ENCODE results near the gene PCNT. TPM values are rescaled to one million over a fixed set of nuclear protein-coding genes. Genes with fewer than 3 reads are reported as not detected.

The PCNT gene
- total and polyA plus RNA-seq, 10 of the 15 experiments (the other 5 are each of a cell fraction or from before 2014, with no cell fraction given): 2.9 to 39.6 (median 20.5) TPM

DNA sequence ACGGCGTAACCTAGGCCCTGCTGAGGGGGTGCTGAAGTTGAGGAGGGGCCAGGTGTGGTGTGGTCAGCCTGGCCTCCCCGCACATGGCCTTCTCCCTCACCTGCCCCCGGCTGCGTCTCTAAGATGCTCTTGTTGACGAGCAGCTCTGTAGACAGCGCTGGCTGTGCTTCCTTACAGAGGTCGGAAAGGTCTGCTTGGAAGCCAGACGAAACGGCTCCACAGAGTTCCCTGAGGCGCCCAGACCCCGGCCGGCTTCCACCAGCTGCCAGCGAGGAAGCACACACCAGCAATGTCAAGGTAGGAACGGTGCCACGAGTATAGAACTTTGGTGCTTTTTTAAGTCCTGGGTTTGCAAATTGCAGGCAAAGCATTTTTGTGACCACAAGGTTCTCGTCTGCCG is 116.0 kb downstream of the PCNT start:
- 76% methylated on average over 18 of the region's 18 CpGs for WGBS (ENCODE audit: insufficient coverage, insufficient replicate concordance, low lambda C conversion rate, missing lambda C conversion rate)
- ATAC-seq (no peak), DNase-seq (ENCODE audit: low read depth, low spot score) (no peak), FAIRE-seq (no peak)
- CTCF ChIA-PET: no interaction called here
- H2AFZ ChIP-seq (ENCODE audit: control insufficient read depth, low read depth, low read length): no peak overlapping the region
- in situ Hi-C loops (cut with MboI): no loop called here
- H3K27ac ChIP-seq (ENCODE audit: control insufficient read depth, insufficient read depth): no peak overlapping the region
- no peaks in the 10 kb centered on the region for H4K20me1 ChIP-seq (ENCODE audit: control insufficient read depth, insufficient read depth)
- no peaks in the 10 kb centered on the region for H3K4me1 ChIP-seq (ENCODE audit: control insufficient read depth, insufficient read depth, low read length)
- RAD21 ChIA-PET (ENCODE audit: unreplicated experiment): no interaction called here
- H3K9ac ChIP-seq (ENCODE audit: control insufficient read depth, insufficient read depth, low read length): no peak overlapping the region
- peaks cover 9 to 30% of the 10 kb centered on the region in 2 experiments; a peak in 3 of 4 replicates for H3K36me3 ChIP-seq (ENCODE audit: control insufficient read depth in 2 of 2, insufficient read depth in 2 of 2, low read length in 1 of 2)
- POLR2A ChIA-PET: no interaction called here
- no peak overlapping the region for H3K4me2 ChIP-seq (ENCODE audit: control insufficient read depth, insufficient read depth)
- intact Hi-C loops (cut with micrococcal nuclease; ENCODE audit: unreplicated experiment): no loop called here
- BruUV-seq (replicated peaks): no TSS peak
- no peaks in the 10 kb centered on the region for H3K79me2 ChIP-seq (ENCODE audit: control insufficient read depth, insufficient read depth, low read length)
- H3K9me3 ChIP-seq (replicated peaks; ENCODE audit: control insufficient read depth, insufficient read depth, low read length): no peaks in the 10 kb centered on the region
- no peak overlapping the region for H3K4me3 ChIP-seq
- no peak for TF ChIP-seq RAD51 (IDR thresholded peaks at IDR 0.05)
- TF ChIP-seq RBBP5 (conservative IDR thresholded peaks at IDR 0.05): no peak
- TF ChIP-seq NR2F1 (conservative IDR thresholded peaks at IDR 0.05): no peak
- TF ChIP-seq GATAD2B (conservative IDR thresholded peaks at IDR 0.05; ENCODE audit: low read depth): no peak
- TF ChIP-seq DPF2 (IDR thresholded peaks at IDR 0.05): no peak
- TF ChIP-seq CHD2 (IDR thresholded peaks at IDR 0.05; ENCODE audit: borderline replicate concordance, low read depth, low read length): no peak
- TF ChIP-seq SIN3A (IDR thresholded peaks at IDR 0.05; ENCODE audit: low read depth, low read length): no peak
- no peak for TF ChIP-seq EGR1 (IDR thresholded peaks at IDR 0.05; ENCODE audit: borderline replicate concordance in 1 of 2, low read depth in 2 of 2, low read length in 2 of 2)
- SMC1A ChIA-PET (ENCODE audit: uncharacterized antibody, unreplicated experiment): interaction anchor here (0.6 kb wide), 1 partner anchor 9 kb away, joined by 3 read pairs; no protein-coding TSS in a partner anchor
- H3K27me3 ChIP-seq (replicated peaks in 1 of 2; ENCODE audit: control insufficient read depth in 2 of 2, insufficient read depth in 2 of 2, low read length in 1 of 2): no peaks in the 10 kb centered on the region

DNA sequence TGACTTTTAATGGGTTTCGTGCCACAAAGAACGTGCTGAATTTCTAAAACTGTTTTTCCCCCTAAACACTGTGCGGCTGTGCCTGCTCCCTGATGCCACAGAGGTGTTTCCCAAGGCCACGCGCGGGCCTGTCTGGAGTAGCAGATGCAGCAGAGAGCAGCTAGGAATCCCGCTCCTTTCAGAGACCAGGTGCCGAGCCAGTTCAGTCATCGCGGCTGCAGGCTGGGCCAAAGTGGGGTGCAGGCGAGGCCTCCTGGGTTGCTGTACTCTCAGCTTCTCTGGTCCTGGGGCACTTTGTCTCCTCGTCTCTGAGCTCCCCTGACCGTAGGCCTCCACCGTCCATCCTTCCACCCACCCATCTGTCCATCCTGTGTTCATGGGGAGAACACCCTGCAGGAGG is 117.4 kb downstream of the PCNT start:
- in situ Hi-C loops (cut with MboI): no loop called here
- RAD21 ChIA-PET (ENCODE audit: unreplicated experiment): no interaction called here
- intact Hi-C loops (cut with micrococcal nuclease; ENCODE audit: unreplicated experiment): no loop called here
- no peak overlapping the region for H3K4me3 ChIP-seq
- 98% methylated on average over 14 of the region's 14 CpGs for WGBS (ENCODE audit: insufficient coverage, insufficient replicate concordance, low lambda C conversion rate, missing lambda C conversion rate)
- POLR2A ChIA-PET: no interaction called here
- no peak for FAIRE-seq
- no peaks in the 10 kb centered on the region for H3K4me1 ChIP-seq (ENCODE audit: control insufficient read depth, insufficient read depth, low read length)
- H3K9ac ChIP-seq (ENCODE audit: control insufficient read depth, insufficient read depth, low read length): no peak overlapping the region
- no peak overlapping the region for H3K4me2 ChIP-seq (ENCODE audit: control insufficient read depth, insufficient read depth)
- H3K27ac ChIP-seq (ENCODE audit: control insufficient read depth, insufficient read depth): no peak overlapping the region
- H3K27me3 ChIP-seq (replicated peaks in 1 of 2; ENCODE audit: control insufficient read depth in 2 of 2, insufficient read depth in 2 of 2, low read length in 1 of 2): no peaks in the 10 kb centered on the region
- no peak overlapping the region for H2AFZ ChIP-seq (ENCODE audit: control insufficient read depth, low read depth, low read length)
- H3K79me2 ChIP-seq (ENCODE audit: control insufficient read depth, insufficient read depth, low read length): no peaks in the 10 kb centered on the region
- SMC1A ChIA-PET (ENCODE audit: uncharacterized antibody, unreplicated experiment): no interaction called here
- H4K20me1 ChIP-seq (ENCODE audit: control insufficient read depth, insufficient read depth): no peaks in the 10 kb centered on the region
- no TSS peak for BruUV-seq (replicated peaks)
- peaks cover 15 to 26% of the 10 kb centered on the region in 2 experiments; a peak in 3 of 4 replicates for H3K36me3 ChIP-seq (ENCODE audit: control insufficient read depth in 2 of 2, insufficient read depth in 2 of 2, low read length in 1 of 2)
- DNase-seq (ENCODE audit: low read depth, low spot score): no peak
- ATAC-seq: no peak
- H3K9me3 ChIP-seq (replicated peaks; ENCODE audit: control insufficient read depth, insufficient read depth, low read length): no peaks in the 10 kb centered on the region
- CTCF ChIA-PET: no interaction called here
- TF ChIP-seq, protein P1, sequence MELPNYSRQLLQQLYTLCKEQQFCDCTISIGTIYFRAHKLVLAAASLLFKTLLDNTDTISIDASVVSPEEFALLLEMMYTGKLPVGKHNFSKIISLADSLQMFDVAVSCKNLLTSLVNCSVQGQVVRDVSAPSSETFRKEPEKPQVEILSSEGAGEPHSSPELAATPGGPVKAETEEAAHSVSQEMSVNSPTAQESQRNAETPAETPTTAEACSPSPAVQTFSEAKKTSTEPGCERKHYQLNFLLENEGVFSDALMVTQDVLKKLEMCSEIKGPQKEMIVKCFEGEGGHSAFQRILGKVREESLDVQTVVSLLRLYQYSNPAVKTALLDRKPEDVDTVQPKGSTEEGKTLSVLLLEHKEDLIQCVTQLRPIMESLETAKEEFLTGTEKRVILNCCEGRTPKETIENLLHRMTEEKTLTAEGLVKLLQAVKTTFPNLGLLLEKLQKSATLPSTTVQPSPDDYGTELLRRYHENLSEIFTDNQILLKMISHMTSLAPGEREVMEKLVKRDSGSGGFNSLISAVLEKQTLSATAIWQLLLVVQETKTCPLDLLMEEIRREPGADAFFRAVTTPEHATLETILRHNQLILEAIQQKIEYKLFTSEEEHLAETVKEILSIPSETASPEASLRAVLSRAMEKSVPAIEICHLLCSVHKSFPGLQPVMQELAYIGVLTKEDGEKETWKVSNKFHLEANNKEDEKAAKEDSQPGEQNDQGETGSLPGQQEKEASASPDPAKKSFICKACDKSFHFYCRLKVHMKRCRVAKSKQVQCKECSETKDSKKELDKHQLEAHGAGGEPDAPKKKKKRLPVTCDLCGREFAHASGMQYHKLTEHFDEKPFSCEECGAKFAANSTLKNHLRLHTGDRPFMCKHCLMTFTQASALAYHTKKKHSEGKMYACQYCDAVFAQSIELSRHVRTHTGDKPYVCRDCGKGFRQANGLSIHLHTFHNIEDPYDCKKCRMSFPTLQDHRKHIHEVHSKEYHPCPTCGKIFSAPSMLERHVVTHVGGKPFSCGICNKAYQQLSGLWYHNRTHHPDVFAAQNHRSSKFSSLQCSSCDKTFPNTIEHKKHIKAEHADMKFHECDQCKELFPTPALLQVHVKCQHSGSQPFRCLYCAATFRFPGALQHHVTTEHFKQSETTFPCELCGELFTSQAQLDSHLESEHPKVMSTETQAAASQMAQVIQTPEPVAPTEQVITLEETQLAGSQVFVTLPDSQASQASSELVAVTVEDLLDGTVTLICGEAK (IDR thresholded peaks at IDR 0.05; ENCODE audit: borderline replicate concordance): no peak
- TF ChIP-seq POLR2AphosphoS5 (IDR thresholded peaks at IDR 0.05; ENCODE audit: low read length): no peak
- no peak for TF ChIP-seq FOXK2 (IDR thresholded peaks at IDR 0.05)
- no peak for TF ChIP-seq CBX3 (IDR thresholded peaks at IDR 0.05; ENCODE audit: borderline replicate concordance, low read depth)
- no peak for TF ChIP-seq ZNF207 (IDR thresholded peaks at IDR 0.05; ENCODE audit: borderline replicate concordance)
- no peak for TF ChIP-seq POLR2AphosphoS2 (IDR thresholded peaks at IDR 0.05; ENCODE audit: low read depth, low read length)
- TF ChIP-seq ESRRA (IDR thresholded peaks at IDR 0.05; ENCODE audit: low read length): no peak
